ENCODE results near the gene GOLGA6D.
"Not testable (repeated sequence)": the region's sequence is repeated elsewhere in the genome, so short reads cannot be mapped to it uniquely, and the experiment has no call there.

Gene GOLGA6D

GRCh38 chr15:75284152-75284551 is 1.5 kb downstream of the GOLGA6D start:
- not testable (repeated sequence) for FAIRE-seq

GRCh38 chr15:75293660-75294059 is 11.0 kb downstream of the GOLGA6D start:
- FAIRE-seq: not testable (repeated sequence)

DNA sequence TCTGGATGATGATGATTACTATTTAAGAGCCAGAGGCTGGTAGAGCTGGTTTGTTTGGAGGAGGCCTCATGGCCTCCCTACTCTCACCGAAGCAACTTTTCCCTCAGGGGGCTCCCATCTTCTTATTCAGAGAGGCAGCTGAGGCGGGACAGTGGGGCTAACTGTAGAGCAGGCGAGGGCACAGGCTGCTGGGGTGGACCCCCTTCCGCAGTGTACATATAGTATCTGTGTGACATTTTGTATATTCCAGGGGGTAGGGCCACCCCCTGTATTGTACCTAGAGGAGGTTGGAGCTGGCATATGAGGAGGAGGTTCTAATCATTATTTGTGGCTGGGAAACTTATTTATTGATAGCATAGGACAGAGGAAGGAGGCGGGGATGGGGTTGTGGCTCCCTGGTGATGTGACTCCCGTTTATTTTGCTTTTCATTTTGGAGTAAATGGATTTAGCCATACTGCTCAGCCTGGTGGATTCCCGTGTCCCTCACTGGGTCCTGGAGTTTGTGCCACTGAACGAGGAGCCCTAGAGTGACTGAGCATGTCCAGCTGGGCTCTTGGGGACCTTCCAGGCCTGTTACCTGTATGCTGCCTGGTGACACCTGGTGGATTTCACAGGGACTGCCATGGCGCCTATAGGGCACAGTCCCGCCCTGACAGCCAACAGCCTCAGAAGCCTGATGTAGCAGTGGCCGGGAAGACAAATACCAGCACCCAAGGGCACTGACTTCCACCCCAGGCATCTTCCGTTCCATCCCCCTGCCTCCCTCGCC is 16.1 kb downstream of the GOLGA6D start:
- FAIRE-seq: not testable (repeated sequence)

DNA sequence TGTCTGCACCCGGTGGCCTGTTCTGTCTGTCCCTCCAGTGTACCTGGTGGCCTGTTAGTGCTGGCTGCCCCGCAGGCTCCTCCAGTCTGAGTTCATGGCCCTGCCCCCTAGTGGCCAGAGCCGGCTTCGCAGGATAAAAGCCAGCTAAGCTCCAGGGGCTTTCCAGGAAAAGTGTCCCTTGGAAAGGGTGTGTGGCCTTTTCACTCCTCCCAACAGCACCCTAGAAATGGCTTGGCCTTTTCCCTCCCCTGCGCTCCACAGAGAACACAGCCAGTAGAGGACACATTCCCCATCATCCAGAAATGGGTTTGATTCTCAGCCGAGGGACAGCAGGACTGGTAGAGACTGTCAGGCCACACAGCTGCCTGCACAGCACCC is 16.7 kb downstream of the GOLGA6D start:
- not testable (repeated sequence) for FAIRE-seq

DNA sequence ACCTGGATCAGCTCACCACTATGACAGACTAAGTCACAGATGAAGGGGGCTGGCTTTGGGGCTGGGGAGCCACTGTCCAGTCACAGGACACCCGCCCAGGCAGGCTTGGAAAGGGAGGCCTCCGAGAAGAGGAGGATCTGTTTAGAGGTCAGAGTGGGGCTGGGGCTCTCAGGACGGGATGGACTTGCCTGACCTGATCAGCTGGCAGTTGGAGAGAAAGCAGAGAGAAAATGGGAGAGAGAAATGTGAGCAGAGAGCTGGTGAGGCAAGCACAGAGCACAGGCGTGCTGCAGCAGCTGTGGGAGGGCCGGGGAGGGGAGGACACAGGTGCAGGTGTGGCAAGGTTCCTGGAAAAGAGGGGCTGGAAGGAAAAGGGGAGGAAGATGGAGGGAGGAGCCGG is 17.4 kb downstream of the GOLGA6D start:
- not testable (repeated sequence) for FAIRE-seq

- no peak for FAIRE-seq
Observed at GRCh38 chr15:75302318-75302717, 19.7 kb downstream of the GOLGA6D start.

DNA sequence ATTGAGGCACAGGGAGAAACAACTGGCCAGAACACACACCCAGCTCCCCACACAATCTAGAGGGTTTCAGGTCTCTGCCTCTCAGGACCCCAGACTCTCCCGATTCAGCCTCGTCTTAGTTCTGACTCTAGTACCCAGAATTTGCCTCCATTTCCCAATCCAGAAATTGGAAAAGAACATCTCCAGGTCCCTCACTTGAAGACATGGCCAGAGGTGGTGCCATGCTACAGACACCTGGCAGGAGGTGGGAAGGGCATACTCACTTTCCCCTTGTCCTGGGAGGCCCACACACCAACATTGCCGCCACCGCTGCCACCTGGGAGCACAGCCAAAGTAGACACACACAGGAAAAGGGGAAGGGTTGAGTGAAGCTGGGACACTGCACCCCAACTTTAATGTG is 20.1 kb downstream of the GOLGA6D start:
- not testable (repeated sequence) for FAIRE-seq

- FAIRE-seq: no peak
Observed at GRCh38 chr15:75306188-75306587, 23.6 kb downstream of the GOLGA6D start.

- FAIRE-seq: no peak
Observed at GRCh38 chr15:75307778-75308390, 25.2 kb downstream of the GOLGA6D start.

DNA sequence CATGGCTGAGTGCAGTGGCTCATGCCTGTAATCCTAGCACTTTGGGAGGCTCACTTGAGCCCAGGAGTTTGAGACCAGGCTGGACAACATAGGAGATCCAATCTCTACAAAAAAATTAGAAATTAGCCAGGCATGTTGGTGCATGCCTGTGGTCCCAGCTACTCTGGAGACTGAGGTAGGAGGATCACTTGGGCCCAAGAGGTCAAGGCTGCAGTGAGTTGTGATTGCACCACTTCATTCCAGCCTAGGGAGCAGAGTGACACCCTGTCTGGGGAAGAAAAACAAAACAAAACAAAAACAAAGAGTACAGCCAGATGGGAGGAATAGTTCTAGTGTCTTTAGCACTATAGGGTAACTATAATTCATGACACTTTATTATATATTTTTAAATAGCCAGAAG is 27.1 kb downstream of the GOLGA6D start:
- no peak for FAIRE-seq

- FAIRE-seq: not testable (repeated sequence)
Observed at GRCh38 chr15:75312548-75312947, 29.9 kb downstream of the GOLGA6D start.

- no peak for FAIRE-seq
Observed at GRCh38 chr15:75313116-75313845, 30.6 kb downstream of the GOLGA6D start.

GRCh38 chr15:75314552-75315290 is 32.1 kb downstream of the GOLGA6D start:
- FAIRE-seq: no peak

DNA sequence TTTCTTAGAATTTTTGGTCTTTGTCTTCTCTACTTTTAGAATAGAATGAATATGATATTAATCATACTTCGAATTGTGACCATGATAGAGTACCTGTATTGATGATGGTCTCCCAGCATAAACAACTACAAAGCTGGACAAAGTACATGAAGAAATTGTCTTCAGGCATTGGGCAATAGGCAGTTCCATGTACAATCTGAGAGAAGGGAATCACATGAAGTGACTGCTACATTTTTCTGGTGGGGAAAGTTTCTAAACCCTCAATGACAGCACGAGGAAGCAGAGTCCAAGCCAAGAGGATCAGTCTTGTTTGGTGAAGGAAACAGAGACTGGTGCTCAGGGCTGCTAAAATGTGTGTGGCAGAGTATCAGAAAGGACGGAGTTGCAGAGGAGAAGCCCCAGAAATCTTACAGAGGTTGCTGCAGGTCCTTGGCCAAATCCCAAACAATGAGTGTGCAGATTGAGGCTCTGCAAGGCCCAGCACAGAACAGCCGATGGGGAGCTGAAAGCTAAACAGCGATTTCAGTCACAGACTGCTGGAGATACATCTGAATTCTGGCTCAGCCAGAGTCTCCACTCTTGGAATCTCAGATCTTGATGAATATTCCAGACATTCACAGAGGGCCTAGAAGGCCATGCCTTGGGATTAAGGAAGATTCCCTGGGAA is 36.7 kb downstream of the GOLGA6D start:
- FAIRE-seq: not testable (repeated sequence)

DNA sequence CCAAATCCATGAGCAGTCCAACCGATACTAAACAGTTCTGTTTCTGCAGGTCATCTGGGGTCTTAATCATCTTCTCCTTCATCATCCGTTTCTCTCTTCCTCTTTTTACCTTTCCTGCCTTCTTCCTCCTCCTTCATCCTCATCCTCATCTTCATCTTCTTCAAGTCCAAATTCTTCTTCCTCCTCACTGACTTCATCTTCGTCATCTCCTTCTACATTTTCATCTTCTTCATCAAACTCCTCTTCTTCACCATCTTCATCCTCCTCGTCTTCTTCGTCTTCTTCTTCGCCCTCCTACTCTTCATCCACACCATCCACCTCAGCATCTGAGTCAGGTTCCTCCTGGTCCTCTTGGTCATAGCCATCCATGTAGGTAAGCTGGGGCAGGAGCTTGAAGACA is 39.1 kb downstream of the GOLGA6D start:
- no peak for FAIRE-seq

DNA sequence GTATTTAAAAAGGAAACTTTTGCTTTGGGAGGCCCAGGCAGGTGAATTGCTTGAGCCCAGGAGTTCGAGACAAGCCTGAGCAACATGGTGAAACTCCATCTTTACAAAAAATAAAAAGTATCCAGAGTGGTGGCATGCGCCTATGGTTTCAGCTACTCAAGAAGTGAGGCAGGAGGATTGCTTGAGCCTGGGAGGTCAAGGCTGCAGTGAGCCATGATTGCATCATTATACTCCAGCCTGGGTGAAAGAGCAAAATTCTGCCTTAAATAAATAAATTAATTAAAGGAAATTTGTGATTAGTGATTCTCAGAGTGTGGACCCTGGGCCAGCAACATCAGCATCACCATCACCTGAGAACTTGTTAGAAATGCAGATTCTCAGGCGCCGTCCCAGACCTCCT is 43.3 kb downstream of the GOLGA6D start:
- FAIRE-seq: no peak

DNA sequence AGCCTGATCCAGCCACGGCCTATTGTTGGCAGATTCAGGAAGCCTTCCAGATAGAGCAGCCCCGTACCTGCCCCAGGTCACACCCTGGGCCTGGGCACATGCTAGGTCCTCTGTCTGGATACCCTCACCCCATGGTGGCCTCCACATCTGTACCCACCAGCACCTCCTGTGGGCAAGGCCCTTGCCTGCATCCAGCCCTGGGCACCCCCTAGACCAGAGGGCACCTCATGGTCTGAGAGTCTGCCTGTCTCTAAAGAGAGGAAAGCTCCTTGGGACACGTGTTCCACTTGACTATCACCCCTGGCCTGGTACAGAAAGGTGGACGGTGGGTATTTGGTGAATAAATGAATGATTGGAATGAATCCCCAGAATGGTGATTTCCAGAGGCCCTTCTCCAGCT is 44.4 kb downstream of the GOLGA6D start:
- FAIRE-seq: no peak

- FAIRE-seq: no peak
Observed at GRCh38 chr15:75327491-75327890, 44.9 kb downstream of the GOLGA6D start.

DNA sequence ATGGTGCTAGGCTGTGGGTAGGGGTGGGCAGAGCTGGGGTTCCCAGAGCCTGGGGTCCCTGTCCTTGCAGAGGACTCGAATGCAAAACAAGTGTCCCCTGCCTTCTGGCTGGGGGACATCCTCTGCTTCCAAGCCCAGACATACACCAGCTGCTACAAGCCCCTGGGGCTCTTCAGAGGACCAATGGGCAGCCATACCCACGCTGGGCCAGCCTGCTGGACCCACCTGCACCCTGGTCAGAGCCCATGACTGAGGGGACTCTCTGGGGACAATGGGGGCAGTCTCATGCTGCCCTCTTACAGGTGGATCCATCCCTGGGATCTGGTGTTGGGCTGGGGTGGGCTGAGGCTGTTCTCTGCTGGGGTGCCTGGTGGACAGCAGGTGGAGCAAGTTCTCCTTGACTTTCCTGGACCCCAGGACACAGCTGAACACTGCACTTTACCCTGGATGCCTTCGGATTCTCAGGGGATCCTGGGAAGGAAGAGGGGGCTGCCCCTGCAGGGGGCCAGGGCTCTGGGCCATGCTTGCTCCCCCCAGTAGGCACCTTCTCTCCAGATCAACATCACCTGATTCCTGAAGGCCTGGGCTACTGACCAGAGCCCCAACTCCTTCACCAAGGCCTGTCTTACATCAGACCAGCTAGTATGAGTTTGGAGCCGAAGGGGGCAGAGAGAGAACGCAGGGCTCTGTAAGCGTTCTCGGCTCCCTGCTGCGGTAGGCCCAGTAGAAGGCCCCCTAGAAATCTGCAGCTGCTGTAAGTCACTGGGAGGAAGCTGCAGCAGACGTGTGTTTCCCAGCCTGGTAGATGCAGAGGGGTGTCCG is 46.1 kb downstream of the GOLGA6D start:
- FAIRE-seq: no peak

- no peak for FAIRE-seq
Observed at GRCh38 chr15:75329571-75329970, 46.9 kb downstream of the GOLGA6D start.

DNA sequence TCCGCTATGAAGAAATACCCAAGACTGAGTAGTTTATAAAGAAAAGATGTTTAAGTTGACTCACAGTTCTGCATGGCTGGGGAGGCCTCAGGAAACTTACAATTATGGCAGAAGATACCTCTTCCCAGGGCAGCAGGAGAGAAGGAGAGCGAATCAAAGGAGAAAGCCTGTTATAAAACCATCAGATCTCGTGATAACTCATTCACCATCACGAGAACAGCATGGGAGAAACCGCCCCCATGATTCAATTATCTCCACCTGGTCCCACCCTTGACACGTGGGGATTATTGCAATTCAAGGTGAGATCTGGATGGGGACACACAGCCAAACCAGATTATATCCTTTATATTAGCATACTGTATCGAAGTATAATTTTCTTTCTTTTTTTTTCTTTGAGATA is 49.5 kb downstream of the GOLGA6D start:
- not testable (repeated sequence) for FAIRE-seq

All from colon (tissue), 2 donors.